MCF 10A (cell line): ENCODE data around the gene PTPN6. TPM values are rescaled to one million over a fixed set of nuclear protein-coding genes. Genes with fewer than 3 reads are reported as not detected.

Experiments used
- BruUV-seq: library from RNA; stranded (reverse); fragments of 400-500 nt; replicated peaks from 2 replicates; lab custom pipeline; 2021; lab: Mats Ljungman, UMichigan
- CTCF ChIA-PET: fragments of 300-600 bp; sonication (Branson Sonifier 250); formaldehyde crosslinking; extraction: SDS; loops from one replicate; lab custom pipeline; 2021; ENCODE audit warnings: antibody characterized with exemption, inconsistent platforms; lab: Yijun Ruan, JAX
- POLR2A ChIA-PET: fragments of 300-600, 350-650 bp; sonication (Branson Sonifier 250); formaldehyde crosslinking; extraction: SDS; loops from one replicate; lab custom pipeline; 2020; ENCODE audit warnings: antibody characterized with exemption, inconsistent platforms; lab: Yijun Ruan, JAX
- DNase-seq: peaks from one replicate; pipeline ENCODE4 v3.0.0-alpha.2; 2018; ENCODE audit not compliant: unreplicated experiment
- H3K27ac Mint-ChIP-seq: one replicate; pipeline ENCODE4 v1.8.0; 2022; ENCODE audit warnings: mild to moderate bottlenecking, low read depth, mixed read lengths; ENCODE audit not compliant: unreplicated experiment
- H3K27me3 Mint-ChIP-seq: one replicate; pipeline ENCODE4 v1.8.0; 2022; ENCODE audit warnings: mixed read lengths; ENCODE audit not compliant: insufficient read depth, unreplicated experiment
- H3K36me3 Mint-ChIP-seq: one replicate; pipeline ENCODE4 v1.8.0; 2022; ENCODE audit warnings: mild to moderate bottlenecking, moderate library complexity, mixed read lengths; ENCODE audit not compliant: insufficient read depth, unreplicated experiment
- H3K4me1 Mint-ChIP-seq: one replicate; pipeline ENCODE4 v1.8.0; 2022; ENCODE audit warnings: mixed read lengths; ENCODE audit not compliant: insufficient read depth, unreplicated experiment
- H3K4me3 Mint-ChIP-seq: one replicate; pipeline ENCODE4 v1.8.0; 2022; ENCODE audit warnings: mild to moderate bottlenecking, moderate library complexity, mixed read lengths; ENCODE audit not compliant: unreplicated experiment
- H3K9me3 Mint-ChIP-seq: one replicate; pipeline ENCODE4 v1.8.0; 2022; ENCODE audit warnings: mixed read lengths; ENCODE audit not compliant: unreplicated experiment
- intact Hi-C: fragments of 100-400 bp; cut with micrococcal nuclease; formaldehyde crosslinking; loops from 2 replicates; pipeline ENCODE4 v1.14.1; 2022
- total RNA-seq: library from RNA; stranded (reverse); gene quantifications from 2 replicates; pipeline ENCODE4 v1.2.3, GENCODE V29; 2022
- TF ChIP-seq, protein P1 (sequence below): fragments of 200-600 bp; IDR thresholded peaks from one replicate; pipeline ENCODE4 v1.8.0; 2022; ENCODE audit warnings: antibody characterized with exemption, mild to moderate bottlenecking; ENCODE audit not compliant: unreplicated experiment

Gene PTPN6
- total RNA-seq, 1 experiment from 2014 or later: 10.3 TPM

DNA sequence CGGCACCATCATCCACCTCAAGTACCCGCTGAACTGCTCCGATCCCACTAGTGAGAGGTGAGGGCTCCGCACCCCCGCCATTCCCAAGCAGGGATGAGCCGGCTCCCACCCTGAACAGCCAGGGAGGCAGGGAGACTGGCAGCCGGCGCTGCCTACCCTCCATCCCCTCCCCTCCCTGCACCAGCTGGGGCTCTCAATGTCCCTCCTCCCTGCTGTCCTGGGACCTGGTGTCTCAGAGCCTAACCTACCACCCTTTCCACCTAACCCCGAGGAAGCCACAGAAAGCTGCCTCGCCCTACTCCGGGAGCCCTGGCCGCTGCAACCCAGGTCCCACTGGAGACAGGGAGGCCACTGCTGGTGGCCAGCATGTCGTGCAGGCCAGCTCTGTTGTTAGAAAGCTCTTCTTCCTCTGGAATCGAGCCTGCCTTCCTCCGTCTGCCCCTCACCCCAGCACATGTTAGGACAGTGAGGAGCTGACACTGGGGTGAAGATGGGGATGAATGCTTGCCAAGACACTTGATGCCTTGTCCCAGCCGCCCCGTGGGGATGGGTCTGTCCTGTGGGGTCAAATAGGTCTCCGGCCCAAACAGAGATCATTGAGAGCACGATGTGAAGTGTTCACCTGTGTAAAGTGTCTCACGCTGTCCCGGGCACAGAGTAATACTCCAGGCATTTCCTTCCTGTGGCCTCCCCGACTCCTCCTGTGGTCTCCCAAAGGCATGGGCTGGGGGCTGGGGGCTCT lies 1.1 kb downstream of the PTPN6 start:
- TF ChIP-seq, protein P1, sequence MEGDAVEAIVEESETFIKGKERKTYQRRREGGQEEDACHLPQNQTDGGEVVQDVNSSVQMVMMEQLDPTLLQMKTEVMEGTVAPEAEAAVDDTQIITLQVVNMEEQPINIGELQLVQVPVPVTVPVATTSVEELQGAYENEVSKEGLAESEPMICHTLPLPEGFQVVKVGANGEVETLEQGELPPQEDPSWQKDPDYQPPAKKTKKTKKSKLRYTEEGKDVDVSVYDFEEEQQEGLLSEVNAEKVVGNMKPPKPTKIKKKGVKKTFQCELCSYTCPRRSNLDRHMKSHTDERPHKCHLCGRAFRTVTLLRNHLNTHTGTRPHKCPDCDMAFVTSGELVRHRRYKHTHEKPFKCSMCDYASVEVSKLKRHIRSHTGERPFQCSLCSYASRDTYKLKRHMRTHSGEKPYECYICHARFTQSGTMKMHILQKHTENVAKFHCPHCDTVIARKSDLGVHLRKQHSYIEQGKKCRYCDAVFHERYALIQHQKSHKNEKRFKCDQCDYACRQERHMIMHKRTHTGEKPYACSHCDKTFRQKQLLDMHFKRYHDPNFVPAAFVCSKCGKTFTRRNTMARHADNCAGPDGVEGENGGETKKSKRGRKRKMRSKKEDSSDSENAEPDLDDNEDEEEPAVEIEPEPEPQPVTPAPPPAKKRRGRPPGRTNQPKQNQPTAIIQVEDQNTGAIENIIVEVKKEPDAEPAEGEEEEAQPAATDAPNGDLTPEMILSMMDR: no peak
- peaks cover 11% of the 10 kb centered on the region for H3K4me1 Mint-ChIP-seq
- no peak overlapping the region for H3K27ac Mint-ChIP-seq
- H3K36me3 Mint-ChIP-seq: no peaks in the 10 kb centered on the region
- H3K9me3 Mint-ChIP-seq: no peaks in the 10 kb centered on the region
- intact Hi-C loops: no loop called here
- ChIA-PET CTCF (interaction anchor here (0.5 to 3.1 kb wide), 2 partner anchors 12 to 24 kb away, joined by 3 to 12 read pairs; no protein-coding TSS in a partner anchor), POLR2A (no interaction called here)
- H3K4me3 Mint-ChIP-seq: no peak overlapping the region
- no peak for DNase-seq
- H3K27me3 Mint-ChIP-seq: no peaks in the 10 kb centered on the region
- no TSS peak for BruUV-seq

DNA sequence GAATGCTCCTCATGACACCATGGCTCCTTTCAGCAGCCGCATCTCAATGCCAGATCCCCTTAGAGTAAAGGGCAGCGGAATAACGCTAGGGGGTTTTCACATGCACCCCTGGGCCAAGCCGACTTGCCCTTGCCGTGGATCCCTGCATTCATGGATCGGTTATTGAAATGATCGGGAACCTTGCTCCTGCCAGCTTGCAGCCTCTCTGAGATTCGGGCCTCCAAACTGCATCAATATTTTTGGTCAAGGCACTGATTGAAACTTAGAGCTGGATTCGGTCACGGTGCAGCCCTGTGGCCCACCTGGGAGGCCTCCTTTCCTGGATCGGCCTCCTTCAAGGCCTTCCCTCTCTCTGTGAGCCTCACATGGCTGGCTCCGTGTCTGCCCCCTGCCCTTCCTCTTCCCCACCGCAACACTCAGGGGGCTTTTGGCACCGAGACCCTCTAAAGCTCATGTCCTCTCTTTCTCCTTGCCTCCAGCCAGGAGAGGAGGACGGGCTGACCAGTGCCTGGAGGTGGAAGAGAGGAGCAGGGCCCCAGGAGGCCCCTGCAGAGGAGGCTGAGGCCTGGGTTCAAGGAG lies 1.8 kb downstream of the PTPN6 start:
- Mint-ChIP-seq H3K4me3 (no peak overlapping the region), H3K4me1 (peaks cover 6% of the 10 kb centered on the region), H3K9me3 (no peaks in the 10 kb centered on the region), H3K27ac (no peak overlapping the region), H3K36me3 (no peaks in the 10 kb centered on the region), H3K27me3 (no peaks in the 10 kb centered on the region)
- DNase-seq: no peak
- intact Hi-C loops: no loop called here
- ChIA-PET CTCF (interaction anchor here (0.5 kb wide), 1 partner anchor 24 kb away, joined by 3 read pairs; no protein-coding TSS in a partner anchor), POLR2A (no interaction called here)
- TF ChIP-seq, protein P1: no peak
- no TSS peak for BruUV-seq

DNA sequence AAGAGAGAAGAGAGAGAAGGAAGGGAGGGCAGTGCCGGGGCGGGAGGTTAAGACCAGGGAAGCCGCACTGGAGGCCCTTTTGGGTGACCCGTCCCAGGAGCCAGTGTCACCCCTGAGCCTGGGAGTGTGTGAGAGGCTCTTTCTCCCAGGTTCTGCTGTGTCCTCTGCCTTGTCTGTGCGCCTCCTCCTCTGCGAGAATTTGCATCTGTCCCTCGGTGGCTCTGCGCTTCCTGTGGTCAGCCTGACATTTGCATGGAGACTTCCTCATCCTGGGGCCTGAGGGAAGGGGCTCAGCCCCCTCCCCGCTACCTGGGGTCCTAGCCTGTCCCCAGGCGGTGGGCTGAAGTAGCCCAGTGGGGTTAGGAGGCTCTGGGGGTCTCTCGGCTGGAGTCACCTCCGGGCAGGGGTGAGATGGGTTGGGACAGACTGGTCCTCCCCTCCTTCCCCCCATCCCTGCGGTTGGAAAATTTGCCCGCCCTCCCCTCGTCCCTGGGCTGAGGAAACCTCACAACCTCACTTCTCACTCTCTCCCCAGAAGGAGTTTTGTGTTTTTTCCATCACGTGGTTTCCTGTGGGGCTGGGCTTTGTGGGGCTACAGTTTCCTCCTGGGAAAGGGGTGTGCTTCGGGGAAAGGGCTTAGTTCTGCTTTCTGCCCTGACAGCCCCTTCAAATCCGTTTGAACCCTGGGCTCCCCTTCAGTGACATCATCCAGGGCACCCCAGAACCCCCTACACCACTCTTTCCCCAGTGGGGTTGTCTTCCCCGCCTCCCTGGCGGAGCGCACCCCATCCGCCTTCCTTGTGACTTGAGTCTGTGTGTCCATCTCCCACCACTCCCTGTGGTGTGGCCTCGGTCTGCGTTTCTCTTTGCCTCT lies 2.5 kb downstream of the PTPN6 start:
- POLR2A ChIA-PET: interaction anchor here (1.8 kb wide), 1 partner anchor 10 kb away, joined by 7 read pairs; no protein-coding TSS in a partner anchor
- CTCF ChIA-PET: no interaction called here
- Mint-ChIP-seq H3K27me3 (no peaks in the 10 kb centered on the region), H3K36me3 (no peaks in the 10 kb centered on the region), H3K27ac (no peak overlapping the region), H3K4me3 (no peak overlapping the region), H3K9me3 (no peaks in the 10 kb centered on the region), H3K4me1 (no peaks in the 10 kb centered on the region)
- intact Hi-C loops: no loop called here
- DNase-seq: no peak
- no TSS peak for BruUV-seq
- TF ChIP-seq, protein P1: no peak
